Measurements from ENCODE around the gene ARHGAP15.

ARHGAP15 gene

GRCh38 chr2:143564419-143564818 is 435.2 kb downstream of the ARHGAP15 start:
- no peak for DNase-seq (ENCODE audit: low read depth in 2 of 2, low spot score in 1 of 2)

DNA sequence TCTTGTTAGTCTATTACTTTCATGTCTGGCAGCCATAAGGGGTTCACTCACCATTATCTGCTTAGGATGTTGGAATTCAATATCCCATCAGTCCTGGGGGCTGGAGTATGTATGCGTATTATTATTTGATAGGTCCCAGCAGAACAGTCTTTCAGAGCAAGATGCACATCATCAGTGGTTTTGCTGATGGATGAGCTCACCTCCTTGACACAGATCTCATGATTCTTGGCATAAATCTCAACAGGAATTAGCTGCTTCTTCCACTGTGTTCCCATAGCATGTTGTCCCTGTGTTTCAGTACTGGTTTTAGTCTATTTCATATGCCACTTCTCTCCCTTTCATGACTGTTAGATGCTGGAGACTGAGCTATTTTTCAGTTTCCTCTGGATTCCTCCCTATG is 442.5 kb downstream of the ARHGAP15 start:
- no peak for DNase-seq (ENCODE audit: low read depth in 2 of 2, low spot score in 1 of 2)

GRCh38 chr2:143572421-143572820 is 443.2 kb downstream of the ARHGAP15 start:
- DNase-seq (ENCODE audit: low read depth in 2 of 2, low spot score in 1 of 2) = no peak

DNA sequence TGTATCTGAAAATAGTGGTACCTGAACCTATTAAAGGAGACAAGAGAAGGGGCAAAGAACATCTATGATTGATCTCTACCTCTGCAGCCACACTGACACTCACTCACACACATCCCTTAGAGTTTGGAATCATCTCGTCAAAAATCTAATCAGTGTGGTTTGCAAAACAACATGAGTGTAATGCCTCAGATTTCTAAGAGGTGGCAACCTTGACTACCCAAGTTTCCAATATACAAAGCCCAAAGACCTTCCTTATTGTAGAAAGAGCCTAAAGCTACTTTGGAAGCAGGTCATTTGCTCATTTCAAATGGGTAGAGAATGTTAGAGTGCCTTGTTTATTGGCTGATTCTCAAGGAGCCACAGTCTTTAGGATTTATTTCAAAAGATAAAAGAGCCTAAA is 444.9 kb downstream of the ARHGAP15 start:
- no peak for DNase-seq (ENCODE audit: low read depth in 2 of 2, low spot score in 1 of 2)

GRCh38 chr2:143575340-143575739 is 446.1 kb downstream of the ARHGAP15 start:
- DNase-seq (ENCODE audit: low read depth in 2 of 2, low spot score in 1 of 2) = no peak

DNA sequence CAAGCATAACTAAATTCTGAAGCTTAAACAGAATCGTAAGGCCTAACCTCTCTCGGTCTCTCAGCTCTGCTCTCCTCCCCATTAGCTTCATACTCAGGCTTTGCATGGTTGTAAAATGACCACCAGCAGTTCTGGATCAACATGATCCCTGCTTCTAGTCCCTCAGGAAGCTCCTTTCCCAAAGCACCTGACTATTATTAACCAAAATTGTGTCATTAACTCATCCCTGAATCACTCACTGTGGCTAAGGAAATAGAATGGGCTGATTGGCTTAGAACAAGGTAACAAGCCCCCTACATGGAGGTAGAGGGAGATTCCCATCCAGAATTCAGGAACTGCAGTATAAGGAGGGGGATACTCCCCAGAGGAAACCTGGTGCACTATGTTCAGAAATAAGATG is 448.3 kb downstream of the ARHGAP15 start:
- DNase-seq (ENCODE audit: low read depth in 2 of 2, low spot score in 1 of 2) = no peak

GRCh38 chr2:143579456-143579855 is 450.2 kb downstream of the ARHGAP15 start:
- DNase-seq (ENCODE audit: low read depth in 2 of 2, low spot score in 1 of 2) = no peak

DNA sequence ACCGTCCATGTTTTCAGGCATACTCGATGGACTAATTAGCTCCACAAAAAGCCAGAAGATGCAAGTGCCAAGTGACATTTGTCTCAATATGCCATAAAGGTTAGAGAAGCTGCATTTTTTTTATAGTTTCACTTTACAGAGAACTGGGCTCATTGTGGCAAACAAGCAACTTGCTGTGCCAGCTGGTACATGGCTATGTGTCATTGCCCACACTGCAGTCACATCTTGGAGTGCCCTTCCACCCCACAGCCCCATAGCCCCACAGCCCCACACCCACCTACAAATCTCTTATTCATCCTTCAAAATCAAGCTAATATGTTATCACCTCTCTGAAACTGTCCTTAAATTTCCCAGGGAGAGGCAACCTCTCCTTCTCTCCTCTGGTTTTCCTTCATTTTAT is 451.9 kb downstream of the ARHGAP15 start:
- no peak for DNase-seq (ENCODE audit: low read depth in 2 of 2, low spot score in 1 of 2)

DNA sequence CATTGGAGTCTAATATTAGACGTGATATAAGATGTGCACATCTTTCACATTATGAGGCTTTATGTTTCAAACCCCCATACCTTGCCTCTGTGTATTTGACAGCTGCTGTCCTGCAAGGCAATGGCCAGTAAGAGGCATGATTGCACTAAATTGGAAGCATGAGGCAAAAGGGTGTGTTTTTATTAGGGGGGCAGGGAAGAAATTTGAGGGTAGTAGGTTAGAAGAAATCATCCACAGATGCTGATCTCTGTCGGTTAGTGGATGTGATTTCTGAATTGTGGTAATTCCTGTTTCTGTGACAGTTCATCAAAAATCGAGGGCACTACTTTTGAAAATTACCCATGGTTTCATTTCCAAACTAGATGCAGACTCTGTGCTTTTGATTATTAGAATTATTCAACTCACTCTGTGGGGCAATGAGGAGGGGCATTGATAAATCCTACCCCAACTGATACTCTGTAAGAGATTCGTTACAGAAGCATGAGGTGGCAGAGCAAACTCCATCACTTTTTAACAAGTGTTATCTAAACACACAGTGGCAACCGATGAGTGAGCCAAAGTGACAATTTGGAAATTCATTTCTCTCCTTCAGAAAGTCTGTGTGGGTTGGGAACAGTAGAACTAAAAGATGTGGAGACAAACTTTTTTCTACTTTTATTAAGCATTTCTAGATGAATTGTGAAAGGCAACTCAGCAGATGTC is 453.0 kb downstream of the ARHGAP15 start:
- no peak for DNase-seq (ENCODE audit: low read depth in 2 of 2, low spot score in 1 of 2)

DNA sequence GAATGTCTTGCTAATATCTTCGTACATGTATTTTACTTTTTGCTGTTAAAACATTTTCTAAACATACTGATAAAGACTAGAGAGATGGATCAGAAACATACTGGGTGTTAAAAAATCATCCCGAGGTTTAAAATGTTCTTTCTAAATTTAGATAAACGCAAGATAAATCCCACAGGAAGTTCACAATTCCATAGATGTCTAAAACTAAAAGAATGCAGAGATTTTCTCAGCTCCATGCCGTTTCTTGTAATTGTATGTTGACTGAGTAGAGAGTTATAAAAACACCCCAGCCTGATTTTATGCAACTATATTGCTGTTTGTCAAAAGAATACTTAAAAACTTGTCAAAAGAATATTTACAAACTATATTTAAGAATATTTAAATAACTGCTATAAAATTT is 455.7 kb downstream of the ARHGAP15 start:
- no peak for DNase-seq (ENCODE audit: low read depth in 2 of 2, low spot score in 1 of 2)

- DNase-seq (ENCODE audit: low read depth in 2 of 2, low spot score in 1 of 2) = no peak
These were observed 456.9 kb downstream of the ARHGAP15 start for GRCh38 chr2:143586119-143586518.

GRCh38 chr2:143588746-143589145 is 459.5 kb downstream of the ARHGAP15 start:
- no peak for DNase-seq (ENCODE audit: low read depth in 2 of 2, low spot score in 1 of 2)

GRCh38 chr2:143594161-143594560 is 464.9 kb downstream of the ARHGAP15 start:
- DNase-seq (ENCODE audit: low read depth in 2 of 2, low spot score in 1 of 2) = no peak

DNA sequence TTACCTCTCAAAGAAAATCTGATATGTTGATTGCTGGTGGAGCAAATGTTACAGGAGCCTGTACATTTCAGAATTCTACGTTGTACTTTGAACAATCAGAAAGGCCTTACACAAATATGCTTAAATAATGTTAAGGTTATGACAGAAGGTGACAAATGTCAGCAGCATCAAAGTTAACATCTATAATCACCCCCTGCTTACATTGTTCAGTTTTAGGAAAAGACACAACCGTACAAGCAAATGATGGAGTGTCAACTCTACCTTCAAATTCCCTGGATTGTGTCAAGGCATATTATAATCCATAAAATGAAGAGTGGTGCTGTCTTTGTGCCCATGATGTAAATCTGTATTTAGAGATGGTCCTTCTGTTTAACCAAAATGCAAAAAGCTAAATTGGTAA is 465.5 kb downstream of the ARHGAP15 start:
- DNase-seq (ENCODE audit: low read depth in 2 of 2, low spot score in 1 of 2) = no peak

DNA sequence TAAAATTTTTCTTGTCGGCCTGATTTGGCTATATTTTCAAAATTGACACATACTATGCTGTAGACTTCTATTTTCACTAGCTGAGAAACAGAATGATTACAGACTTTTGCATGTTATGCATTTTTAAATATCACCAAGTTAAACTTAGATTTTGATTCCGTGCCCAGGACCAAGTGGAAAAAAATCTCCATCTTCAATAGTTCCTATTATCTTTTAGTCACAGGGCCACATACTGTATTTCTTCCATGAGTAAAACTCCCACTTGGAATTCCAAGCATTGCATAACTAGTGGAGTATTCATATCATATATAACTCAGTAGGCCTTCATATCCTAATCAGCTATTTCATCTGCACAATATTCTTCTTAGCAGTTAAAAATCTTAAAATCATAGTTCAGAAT is 470.9 kb downstream of the ARHGAP15 start:
- DNase-seq (ENCODE audit: low read depth in 2 of 2, low spot score in 1 of 2) = no peak

GRCh38 chr2:143601828-143602227 is 472.6 kb downstream of the ARHGAP15 start:
- no peak for DNase-seq (ENCODE audit: low read depth in 2 of 2, low spot score in 1 of 2)

GRCh38 chr2:143603035-143603655 is 473.9 kb downstream of the ARHGAP15 start:
- no peak for DNase-seq (ENCODE audit: low read depth in 2 of 2, low spot score in 1 of 2)

DNA sequence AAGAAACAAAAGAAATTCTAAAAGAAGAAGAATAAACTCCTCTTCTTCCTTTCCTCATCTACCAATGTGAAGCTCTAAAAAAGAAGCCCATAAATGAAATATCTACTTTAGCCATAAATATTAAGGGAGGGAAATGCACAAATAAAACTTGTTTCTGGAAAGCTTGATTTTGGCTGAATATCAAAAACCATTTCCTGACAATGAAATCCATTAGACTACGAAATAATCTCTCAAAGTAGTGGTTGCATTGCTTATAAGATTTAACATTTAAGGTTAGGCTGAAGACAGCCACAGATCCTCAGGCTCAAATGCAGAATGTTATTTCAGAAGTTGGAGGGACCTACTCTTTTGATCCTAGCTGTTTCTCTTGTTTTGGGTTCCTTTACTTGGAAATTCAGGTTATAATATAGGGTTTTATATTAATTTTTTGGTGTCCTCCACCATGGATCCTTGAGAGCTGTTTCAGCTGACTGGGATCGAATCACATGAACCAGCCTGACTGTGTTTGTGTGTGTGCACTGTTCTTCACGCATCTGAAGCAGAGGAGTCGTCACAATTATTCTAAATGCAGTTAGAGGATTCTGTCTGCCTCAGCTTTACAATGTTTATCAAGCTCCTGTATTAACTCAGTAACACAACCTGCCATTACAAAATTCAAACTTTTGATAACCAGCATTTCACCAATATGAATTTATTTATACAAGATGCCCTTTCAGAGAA is 474.8 kb downstream of the ARHGAP15 start:
- no peak for DNase-seq (ENCODE audit: low read depth in 2 of 2, low spot score in 1 of 2)

DNA sequence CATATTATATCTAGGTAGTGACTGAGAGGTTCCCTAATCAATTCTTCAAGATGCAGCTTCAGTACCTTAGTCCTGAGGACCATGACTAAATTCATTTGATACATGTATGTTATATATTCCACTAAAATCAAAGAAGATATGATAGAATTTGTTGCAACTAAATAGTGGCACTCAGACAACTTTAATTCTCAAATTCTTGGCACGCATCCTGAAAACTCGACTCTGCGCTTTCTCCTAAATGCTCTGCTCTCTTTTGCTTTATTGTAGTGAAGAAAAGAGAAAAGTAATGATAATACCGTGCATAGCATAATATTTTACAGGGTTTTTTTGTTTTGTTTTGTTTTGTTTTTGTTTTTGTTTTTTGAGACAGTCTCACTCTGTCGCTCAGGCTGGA is 475.3 kb downstream of the ARHGAP15 start:
- no peak for DNase-seq (ENCODE audit: low read depth in 2 of 2, low spot score in 1 of 2)

DNA sequence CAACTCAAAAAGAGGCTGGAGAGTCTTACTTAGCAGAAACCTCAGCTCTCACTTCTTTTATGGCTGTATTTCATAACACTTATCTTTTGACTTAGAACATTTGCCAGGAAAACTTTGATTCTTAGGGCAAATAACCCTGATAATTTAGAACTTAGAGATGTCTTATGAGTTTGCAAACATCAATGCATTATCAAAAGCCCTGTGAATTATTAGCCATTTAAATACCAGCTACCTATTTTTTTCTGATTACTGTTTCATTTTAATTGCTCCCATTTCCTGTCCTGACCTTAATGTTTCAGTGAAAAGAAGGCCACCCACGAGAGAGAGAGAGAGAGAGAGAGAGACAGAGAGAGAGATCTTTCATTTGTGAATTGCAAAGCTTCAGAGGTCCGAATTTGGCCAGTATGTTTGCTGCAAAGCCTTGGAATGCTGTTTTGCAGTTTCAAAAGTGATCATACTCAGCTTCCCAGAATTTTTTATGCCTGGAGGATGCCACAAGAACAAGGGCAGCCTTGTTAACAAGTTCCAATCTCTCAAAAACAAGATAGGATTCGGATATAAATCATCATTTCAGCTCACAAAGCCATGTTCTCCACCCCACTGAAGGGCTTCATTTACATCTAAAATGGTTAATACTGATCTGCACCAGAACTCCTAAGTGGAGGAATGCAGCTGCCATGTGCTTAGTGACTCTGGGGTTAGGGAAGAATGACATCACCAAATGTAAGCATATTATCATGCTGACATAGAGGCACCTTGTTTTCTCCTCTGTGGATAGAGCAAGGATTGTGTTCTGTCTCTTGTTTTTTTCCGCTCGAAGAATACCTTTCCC is 478.2 kb downstream of the ARHGAP15 start:
- no peak for DNase-seq (ENCODE audit: low read depth in 2 of 2, low spot score in 1 of 2)

DNA sequence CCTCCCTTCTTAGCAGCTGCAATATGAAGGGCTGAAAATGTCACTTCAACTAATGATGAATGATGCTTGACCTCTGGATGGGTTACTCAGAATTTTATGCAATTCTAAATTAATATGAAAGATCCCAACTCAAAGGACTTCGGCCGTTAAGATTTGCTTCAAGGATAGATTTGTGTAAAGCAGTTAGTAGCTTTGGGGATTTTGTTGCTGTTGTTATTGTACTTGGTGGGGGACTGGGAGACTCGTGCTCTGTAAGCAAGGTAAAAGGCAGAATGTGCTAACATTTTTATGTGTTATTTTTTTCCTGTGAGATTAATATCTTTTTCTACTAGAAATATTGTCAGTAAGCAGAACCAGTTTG is 478.8 kb downstream of the ARHGAP15 start:
- DNase-seq (ENCODE audit: low read depth in 2 of 2, low spot score in 1 of 2) = no peak

GRCh38 chr2:143608758-143609157 is 479.5 kb downstream of the ARHGAP15 start:
- no peak for DNase-seq (ENCODE audit: low read depth in 2 of 2, low spot score in 1 of 2)

All from stimulated activated CD8-positive, alpha-beta memory T cell treated with anti-CD3 and anti-CD28 coated beads, Interleukin-4, amount 100 ng/mL, for 4 hours (primary cell).